Stimulated activated CD4-positive, alpha-beta T cell treated with anti-CD3 and anti-CD28 coated beads, TNF-alpha, amount 100 ng/mL, for 24 hours (primary cell): ENCODE results near the gene CLCA1.

Experiments
- DNase-seq, 3 experiments: peaks; one replicate each; pipeline ENCODE4 v3.0.0-alpha.2; 2020; ENCODE audit warnings: low read depth in 3 of 3

CLCA1 gene, protein sequence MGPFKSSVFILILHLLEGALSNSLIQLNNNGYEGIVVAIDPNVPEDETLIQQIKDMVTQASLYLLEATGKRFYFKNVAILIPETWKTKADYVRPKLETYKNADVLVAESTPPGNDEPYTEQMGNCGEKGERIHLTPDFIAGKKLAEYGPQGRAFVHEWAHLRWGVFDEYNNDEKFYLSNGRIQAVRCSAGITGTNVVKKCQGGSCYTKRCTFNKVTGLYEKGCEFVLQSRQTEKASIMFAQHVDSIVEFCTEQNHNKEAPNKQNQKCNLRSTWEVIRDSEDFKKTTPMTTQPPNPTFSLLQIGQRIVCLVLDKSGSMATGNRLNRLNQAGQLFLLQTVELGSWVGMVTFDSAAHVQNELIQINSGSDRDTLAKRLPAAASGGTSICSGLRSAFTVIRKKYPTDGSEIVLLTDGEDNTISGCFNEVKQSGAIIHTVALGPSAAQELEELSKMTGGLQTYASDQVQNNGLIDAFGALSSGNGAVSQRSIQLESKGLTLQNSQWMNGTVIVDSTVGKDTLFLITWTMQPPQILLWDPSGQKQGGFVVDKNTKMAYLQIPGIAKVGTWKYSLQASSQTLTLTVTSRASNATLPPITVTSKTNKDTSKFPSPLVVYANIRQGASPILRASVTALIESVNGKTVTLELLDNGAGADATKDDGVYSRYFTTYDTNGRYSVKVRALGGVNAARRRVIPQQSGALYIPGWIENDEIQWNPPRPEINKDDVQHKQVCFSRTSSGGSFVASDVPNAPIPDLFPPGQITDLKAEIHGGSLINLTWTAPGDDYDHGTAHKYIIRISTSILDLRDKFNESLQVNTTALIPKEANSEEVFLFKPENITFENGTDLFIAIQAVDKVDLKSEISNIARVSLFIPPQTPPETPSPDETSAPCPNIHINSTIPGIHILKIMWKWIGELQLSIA

DNA sequence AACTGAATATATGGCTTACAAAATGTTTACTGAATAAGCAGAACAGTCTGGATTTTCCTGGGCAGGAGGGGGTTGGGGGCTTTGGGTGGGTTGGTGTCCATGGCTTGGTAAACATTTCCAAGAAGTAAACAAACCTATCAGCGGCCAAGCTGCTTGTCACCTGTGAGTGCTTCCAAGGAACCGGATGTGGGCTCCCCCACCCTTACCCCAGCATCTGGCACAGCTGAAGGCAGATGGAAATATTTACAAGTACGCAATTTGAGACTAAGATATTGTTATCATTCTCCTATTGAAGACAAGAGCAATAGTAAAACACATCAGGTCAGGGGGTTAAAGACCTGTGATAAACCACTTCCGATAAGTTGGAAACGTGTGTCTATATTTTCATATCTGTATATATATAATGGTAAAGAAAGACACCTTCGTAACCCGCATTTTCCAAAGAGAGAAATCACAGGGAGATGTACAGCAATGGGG lies at the start of gene CLCA1:
TSS of gene CLCA1 (plus strand) at position 427 of the 477 bp plus-strand sequence. CDS start at position 472, 45 bp downstream.
- no peak for DNase-seq

DNA sequence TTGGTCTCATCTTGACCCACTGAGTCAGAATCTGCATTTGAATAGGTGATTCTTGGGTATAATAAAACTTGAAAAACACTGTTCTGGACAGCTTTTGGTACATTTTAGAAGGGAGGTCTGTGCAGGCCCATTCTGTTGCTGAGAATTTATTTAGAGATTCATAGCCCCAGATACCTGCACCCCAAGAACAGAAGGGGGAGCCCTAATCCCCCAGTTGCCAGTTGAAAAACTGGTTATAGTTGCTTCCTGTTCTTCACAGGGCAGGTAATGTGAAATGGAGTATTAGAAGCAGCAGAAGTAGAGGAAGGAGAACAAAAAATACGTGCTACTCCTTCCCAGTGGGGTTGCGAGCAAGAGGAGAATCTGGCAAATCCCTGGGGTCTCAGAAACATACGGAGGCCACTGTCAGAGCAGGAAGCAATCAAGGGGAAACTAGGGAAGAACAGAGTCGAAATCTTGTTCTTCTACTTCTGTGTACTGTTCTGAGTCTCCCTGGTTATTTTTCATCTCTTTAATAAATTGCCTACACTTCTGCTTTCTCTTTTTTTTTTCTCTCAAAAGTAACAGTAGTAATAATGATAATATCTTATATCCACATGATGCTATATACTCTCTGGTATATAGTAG lies 49.3 kb upstream of the CLCA1 start:
- DNase-seq = peak in 1 of 3 experiments; percentile 18

DNA sequence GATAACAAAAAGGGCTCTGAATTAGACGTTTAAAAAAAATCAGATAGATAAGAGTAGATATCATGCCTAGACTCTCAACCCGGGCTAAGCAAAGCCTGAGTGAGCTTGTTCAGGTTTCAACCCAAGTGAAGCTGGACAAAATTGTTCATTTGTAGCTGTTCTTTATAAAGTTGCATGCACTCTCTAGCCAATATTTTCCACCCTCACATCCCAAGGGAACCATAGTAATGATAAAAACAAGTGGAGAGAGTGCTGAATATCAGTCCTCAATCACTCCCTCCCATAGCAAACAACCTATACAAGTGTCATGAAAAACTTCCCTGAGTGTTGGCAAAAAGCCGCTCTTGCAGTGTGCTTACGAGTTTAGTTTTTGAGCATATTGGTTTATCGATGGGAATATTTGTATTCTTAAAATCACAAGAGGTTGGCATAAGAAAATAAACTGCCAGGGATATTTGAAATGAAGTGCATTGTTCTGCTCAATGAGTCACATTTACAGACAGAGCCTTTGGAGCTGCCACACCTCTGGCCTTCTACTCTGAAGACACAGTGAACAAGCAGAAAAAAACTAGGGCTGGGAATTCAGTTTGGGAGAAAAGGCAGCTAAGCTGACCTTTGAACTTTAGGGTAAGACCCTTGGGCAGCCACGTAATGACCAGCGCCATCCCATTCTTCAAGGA lies 47.0 kb upstream of the CLCA1 start:
- DNase-seq = no peak

DNA sequence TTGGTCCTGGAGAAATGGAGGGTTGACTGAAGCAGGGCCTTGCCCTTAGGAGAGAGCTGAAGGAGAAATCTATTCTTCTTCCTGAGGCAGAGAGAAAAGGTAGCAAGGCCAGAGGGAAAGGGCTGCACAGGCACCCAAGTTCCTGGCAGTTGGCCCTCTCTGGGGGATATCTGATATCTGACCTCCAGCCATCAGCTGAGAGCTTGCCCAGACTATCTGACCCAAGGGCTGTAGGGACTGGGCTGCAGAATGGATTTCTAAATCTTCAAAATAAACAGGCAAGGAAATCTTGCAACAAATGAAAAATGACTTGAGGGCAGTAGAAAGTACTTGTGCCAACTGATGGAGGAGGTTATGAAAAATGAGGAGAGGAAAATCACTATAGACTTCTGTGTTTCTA lies 45.3 kb upstream of the CLCA1 start:
- no peak for DNase-seq

DNA sequence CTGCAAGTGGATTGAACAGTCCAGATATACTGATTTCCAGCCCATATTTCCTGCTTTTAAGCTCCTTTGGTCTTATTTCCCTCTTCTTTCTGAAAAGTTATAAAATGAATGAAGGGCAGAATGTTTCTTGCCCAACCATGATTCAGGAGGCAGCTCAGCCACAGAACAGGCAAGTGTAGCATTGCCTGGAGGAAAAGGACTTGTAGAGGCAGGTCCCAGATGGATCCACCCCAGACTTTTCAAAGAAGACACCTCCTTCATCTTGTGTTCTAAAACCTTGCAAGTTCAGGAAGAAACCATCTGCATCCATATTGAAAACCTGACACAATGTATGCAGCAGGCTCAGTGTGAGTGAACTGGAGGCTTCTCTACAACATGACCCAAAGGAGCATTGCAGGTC lies 44.9 kb upstream of the CLCA1 start, which contains the start of gene CLCA2:
TSS of gene CLCA2 (plus strand) at position 299 of the 400 bp plus-strand sequence. CDS start at position 376, 77 bp downstream.
- DNase-seq = no peak

DNA sequence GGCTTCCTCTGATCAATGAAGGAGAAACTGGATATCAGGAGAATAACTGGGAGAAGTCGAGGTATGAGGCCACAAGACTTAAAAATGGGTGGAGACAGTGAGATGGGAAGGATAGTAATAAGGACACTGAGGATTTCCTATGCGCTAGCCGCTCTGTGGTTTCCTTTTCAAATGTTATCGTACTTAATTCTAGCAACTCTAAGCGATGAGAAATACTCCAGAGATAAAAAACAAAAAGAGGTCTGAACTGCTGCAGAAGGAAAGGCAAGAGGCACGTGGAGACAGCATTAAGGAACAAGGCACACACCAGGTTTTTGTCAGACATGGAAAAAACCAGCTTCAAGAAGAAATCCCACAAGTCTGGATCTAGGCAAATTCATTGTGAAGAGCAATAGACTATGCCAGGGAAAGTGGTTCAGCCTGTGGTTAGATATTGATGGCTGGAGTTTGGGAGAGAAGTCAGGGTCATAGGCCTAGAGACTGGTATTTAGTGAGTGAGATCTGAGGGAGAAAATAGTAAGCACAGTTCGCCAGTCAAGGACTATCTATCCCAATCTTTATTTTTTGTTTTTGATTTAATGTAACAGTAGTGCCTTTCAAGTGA lies 39.5 kb upstream of the CLCA1 start:
- no peak for DNase-seq

DNA sequence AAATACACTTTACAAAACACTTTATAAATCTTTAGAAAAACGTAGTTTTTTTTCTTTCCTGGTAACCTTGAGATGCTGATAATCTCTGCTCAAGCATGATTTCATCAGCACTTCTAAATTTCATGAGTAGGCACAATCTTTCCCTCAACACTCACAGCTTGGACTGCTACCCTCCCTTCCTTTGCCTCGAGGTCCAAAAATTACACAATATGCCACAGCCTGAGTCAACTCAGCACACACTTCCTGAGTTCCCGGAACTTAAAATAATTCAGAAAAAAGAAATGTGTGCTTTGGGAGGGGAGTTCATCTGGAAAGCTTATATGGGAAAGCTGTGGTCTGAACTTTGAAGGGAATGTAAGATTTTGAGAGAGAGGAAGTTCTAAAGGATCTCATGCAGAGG lies 38.9 kb upstream of the CLCA1 start:
- no peak for DNase-seq

DNA sequence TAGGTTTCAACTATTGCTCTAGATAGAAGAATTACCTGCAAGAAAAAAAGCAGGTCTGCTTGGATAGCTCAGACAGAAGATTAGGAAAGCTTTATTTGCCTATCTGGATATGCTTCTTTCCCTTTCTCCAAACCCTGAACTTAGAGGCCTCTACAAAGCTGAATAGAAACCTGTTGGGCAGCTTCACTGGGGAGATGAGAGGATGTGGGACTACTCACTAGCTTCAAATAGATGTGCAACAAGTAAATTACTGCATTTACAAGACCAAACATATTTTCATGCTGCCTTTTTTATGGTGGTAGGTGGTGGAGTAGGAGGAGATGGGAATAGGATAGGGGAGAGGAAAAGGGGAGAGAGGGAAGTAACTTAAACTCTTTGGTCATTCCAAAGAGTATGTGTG lies 38.4 kb upstream of the CLCA1 start:
- no peak for DNase-seq

DNA sequence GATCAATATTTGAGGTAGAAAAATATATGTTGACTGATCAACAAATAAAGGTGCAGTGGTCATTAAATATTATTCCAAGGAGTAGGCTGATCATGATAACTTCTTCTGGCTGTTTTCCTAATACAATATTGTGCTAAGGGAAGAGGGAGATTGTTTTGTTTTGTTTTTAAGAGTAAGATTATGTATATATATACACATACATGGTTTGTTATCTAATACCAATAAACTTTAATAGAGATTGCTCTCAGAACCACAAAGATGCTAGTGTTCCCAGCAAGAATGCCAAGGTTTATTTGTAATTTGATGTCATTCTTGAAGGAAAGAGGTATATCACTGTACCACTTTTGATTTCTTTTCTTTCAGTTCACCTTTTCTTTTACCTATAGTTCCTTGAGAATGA lies 34.7 kb upstream of the CLCA1 start:
- no peak for DNase-seq

DNA sequence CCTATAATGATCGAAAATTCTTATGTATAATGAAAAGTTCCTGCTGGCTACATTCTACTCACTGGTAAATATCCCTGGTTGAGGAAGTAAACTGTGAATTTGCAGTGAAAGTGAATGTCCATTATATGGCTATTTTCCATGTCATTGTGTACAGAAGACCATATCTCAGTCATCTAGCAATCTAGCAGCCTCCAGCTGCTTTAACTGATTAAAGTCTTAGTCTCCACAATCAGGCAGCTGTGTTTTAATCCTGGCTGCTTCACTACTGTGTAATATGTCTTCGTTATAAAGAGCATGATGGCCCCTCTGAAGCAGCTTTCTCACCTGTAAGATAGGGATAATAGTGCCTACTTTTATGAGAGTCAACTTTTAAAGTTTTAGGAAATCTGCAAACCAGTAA lies 33.4 kb upstream of the CLCA1 start:
- DNase-seq = no peak

DNA sequence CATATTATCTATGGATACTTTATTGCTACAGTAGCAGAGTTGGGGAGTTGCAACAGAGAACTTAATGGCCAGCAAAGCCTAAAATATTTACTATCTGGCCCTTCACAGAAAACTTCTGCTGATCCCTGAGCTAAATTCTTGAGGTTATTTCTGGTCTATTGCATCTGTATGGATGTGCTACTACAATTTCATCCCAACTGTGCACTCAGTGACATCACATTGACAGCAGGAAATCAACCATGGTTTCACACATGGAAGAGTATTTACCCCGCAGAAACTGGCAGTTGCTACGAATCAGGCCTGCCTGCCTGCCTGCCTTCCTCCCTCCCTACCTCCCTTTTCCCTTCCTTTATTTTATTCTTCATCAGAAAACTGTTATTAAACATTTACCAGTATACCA lies 32.7 kb upstream of the CLCA1 start:
- DNase-seq = no peak

DNA sequence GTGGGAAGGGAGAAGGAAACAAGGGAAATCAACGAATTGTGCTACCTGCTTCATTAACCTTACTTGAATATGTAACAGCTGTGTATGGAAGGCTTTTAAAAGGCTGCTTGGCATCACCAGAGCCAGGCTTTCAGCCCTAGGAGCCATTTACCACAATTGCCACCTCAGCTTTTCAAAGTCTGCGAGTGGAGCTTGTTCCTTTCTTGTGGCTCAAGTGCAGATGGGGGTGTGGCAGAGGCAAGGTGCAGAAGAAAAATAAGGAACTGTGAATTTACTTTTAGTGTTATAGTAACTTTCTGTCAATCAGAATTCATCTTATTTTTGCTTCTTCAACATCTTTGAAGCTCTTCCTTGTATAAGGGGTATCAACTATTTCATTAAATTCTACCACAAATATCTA lies 27.1 kb upstream of the CLCA1 start:
- DNase-seq = no peak

DNA sequence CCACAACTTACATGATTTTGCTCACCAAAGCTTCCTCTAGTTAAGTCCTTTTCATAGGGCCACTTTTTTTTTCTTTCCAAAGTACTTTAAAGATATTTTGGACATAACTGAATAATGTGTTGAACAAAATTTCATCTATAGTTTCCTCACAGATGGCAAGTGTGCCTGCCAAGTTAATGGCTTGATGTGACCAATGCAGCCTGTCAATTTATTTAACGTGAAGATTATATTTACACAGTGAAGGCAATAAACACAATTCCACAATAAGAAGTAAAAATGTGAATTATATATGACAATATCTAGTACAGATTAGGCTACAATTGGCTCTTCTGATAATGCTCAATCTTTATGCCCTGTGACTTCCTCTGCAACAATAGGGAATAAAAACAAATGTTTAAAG lies 26.7 kb upstream of the CLCA1 start:
- DNase-seq = no peak

DNA sequence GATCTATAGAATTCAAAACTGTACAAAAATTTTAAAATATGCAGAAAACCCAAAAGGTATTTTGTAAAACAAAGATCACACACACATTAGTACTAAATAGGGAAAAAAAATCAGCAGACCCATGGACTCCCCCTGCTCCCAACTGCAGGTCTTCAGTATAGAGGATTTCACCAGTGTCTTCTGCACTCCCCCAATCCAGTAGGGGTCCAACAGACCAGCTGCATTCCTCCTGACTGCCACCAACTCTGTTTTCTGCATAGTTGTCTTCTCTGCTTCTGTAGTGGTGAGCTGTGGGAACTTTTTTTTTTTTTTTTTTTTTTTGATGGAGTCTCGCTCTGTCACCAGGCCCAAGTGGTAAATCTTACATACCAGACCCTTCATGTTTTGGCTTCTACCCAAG lies 22.8 kb upstream of the CLCA1 start:
- DNase-seq = no peak

DNA sequence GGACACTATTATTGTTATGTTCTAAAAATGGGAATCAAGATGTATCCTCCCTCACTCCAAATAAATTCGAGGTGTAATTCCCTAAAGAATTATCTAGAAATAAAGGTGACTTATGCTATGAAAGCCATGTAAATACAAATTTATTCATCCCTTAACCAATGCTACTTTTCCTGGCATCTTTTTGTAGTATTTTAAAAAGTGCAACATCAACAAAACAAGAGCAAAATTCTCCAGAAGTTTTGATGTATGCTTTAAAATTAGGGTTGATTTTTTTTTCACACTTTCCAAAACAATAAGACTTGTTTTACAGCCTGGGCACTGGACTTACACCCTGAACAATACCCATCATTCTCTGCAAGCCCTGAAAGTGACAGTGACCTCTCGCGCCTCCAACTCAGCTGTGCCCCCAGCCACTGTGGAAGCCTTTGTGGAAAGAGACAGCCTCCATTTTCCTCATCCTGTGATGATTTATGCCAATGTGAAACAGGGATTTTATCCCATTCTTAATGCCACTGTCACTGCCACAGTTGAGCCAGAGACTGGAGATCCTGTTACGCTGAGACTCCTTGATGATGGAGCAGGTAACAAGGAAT lies 21.4 kb upstream of the CLCA1 start:
- DNase-seq = no peak

DNA sequence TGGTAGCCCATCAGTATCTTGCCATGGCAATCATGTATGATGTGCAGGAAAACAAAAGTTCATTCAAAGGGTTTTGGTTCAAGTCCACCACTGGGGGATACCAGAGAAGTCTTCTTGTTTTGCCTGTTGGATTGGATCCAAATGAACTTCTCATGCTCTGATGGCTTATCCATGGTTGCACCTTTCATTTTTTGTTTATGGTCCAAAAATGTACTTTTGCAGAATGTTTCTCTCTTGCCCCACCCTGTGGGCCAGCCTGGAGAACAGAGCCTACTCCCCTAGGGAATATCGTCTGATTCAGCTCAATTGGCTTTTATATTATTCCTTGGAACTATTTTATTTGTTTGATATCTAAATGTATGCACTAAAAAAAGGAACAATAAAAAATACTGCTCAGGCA lies 20.1 kb upstream of the CLCA1 start:
- no peak for DNase-seq

DNA sequence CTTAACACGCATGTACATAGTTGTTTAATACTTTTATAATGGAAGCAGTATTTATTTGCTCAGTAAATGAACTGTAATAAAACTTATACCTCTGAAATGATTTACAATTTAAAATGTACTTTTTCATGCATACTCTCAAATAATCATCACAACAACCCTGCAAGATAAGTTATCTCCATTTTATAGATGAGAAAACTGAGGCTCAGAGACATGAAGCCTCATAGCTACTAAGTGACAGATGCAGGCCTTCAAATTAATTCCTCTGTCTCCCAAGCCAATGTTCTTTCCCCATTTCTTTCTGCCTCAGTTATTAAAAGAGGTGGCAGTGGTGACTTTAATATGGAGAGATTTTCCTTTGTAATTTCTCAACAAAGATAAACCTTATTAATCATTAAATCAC lies 19.6 kb upstream of the CLCA1 start:
- no peak for DNase-seq

DNA sequence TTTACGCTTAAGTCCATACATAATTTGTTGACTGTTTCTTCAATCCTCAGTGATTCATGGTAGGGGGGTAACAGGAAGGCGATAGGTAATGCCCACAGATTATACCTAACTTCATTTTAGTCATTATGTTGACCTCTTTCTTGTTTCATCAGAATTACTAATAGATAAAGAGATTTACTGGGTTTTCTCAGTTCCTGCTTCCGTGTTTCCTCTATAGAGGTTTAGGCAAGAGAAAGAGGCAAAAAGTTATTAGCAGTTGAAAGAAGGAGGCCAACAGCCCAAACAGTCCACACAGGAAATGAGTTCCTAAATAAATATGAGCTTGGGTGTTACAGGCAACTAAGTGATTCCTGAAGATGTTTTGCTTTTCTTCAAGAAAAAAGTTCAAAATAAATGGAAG lies 17.9 kb upstream of the CLCA1 start:
- DNase-seq = no peak

DNA sequence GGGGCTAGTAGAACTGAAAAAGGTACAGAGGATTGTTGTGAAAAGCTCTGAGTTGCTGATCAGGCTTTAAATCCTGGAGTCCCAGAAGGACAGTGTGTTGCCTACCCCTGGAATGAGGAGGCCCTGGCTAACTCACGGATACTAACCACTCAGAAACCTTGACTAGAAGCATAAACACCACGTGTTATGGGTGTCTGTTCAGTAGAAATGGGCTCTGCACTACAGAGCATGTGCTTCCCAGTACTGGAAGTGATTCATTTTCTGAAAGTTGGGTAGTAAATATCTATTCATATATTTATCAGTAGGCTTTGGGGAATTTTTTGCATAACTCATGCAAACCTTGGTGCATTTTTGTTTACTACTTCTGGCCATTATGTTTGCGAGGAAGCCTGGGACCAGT lies 15.1 kb upstream of the CLCA1 start:
- DNase-seq = no peak

DNA sequence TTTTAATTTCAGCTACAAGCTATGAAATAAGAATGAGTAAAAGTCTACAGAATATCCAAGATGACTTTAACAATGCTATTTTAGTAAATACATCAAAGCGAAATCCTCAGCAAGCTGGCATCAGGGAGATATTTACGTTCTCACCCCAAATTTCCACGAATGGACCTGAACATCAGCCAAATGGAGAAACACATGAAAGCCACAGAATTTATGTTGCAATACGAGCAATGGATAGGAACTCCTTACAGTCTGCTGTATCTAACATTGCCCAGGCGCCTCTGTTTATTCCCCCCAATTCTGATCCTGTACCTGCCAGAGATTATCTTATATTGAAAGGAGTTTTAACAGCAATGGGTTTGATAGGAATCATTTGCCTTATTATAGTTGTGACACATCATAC lies 13.7 kb upstream of the CLCA1 start:
- DNase-seq = no peak

DNA sequence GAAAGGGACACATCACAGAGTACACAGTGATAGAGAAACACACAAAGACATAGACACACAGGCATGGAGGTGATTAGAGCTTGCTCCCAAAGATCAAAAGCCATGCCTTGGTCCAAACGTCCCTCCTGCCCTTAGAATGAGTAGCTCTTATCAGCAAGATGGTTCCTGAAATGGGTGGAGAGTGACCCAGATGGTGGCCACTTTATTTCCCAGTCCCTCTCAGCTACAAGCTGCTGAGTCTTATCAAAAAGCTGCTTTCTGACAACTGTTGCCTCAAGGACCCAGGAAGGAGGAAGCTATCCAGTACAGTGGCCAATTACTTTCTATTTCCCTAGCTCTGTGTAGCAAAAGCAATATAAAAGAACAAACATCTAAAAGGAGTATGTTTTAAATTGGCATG lies 7.7 kb upstream of the CLCA1 start:
- DNase-seq = no peak
